Measurements from ENCODE around the gene ORAI1.

- TF ChIP-seq CTCF (IDR thresholded peaks at IDR 0.05) (no peak), POLR2A (IDR thresholded peaks at IDR 0.05) (no peak)
Measured at GRCh38 chr12:121611306-121611705, 15.0 kb upstream of the ORAI1 start.
